GM19238 (cell line): ENCODE measurements around the gene ABCA1.
"Not testable (repeated sequence)": the region's sequence is repeated elsewhere in the genome, so short reads cannot be mapped to it uniquely, and the experiment has no call there.

Source experiments
- DNase-seq: peaks from one replicate; pipeline ENCODE4 v3.0.0; 2011; ENCODE audit warnings: low spot score; ENCODE audit not compliant: insufficient read length

ABCA1 gene

GRCh38 chr9:104769655-104770054 lies 158.3 kb downstream of the ABCA1 start:
- no peak for DNase-seq

DNA sequence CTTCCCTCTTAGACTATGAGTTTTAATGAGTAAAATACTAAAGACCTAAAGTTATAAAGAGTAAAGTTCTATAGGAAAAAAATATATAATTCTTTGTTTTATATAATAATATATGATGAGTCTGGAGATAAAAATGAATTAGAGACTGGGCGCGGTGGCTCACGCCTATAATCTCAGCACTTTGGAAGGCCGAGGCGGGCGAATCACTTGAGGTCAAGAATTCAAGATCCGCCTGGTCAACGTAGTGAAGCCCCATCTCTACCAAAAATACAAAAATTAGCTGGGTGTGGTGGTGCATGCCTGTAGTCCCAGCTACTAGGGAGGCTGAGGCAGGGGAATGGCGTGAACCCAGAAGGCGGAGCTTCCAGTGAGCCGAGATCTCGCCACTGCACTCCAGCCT lies 158.9 kb downstream of the ABCA1 start:
- DNase-seq, result not testable (repeated sequence)

GRCh38 chr9:104767507-104767906 lies 160.4 kb downstream of the ABCA1 start:
- DNase-seq, result no peak

DNA sequence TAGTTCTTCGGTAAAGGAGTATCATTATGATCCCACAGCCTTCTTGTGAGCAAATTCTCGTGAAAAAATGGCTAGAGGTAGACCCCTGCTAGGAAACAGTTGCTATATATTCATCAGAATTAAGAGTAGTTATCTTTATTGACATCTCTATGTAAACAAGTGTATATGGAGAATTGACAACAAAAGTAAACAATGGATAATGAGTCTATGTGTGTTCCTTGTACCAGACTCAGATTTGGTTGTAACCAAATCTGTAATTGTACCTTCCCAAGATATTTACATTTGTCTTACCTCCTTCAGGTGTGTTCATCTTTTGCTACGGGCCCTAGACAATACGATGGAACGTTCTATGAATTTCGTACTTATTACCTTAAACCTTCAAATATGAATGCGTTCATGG lies 161.9 kb downstream of the ABCA1 start:
- no peak for DNase-seq

DNA sequence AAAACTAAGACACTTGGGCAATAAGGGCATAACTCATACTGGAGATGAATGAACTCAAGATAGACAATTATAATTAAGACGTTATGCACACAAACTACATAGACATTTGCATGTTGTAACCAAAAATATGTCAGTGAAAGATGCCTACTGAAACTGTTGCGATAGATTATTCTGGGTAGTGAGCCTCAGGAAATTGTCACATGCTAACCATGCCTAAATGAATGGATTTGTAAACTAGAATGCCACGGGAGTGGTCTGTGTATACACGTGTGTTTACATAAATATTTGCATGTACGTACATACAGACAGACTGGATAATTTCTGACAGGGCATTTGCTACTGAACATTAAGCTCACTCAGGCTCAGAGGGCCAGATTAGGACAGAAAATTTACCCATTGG lies 162.8 kb downstream of the ABCA1 start:
- no peak for DNase-seq

GRCh38 chr9:104758974-104759373 lies 169.0 kb downstream of the ABCA1 start:
- no peak for DNase-seq

GRCh38 chr9:104750185-104750767 lies 177.7 kb downstream of the ABCA1 start:
- DNase-seq, result no peak

- DNase-seq, result no peak
These were observed 179.5 kb downstream of the ABCA1 start for GRCh38 chr9:104748359-104749031.

- DNase-seq, result peak; percentile 62
These were observed 180.2 kb downstream of the ABCA1 start, which contains the start of gene NIPSNAP3A for GRCh38 chr9:104747565-104748358. Gene NIPSNAP3A, plus strand, starts transcription at chr9:104747683. Its CDS starts 110 bp downstream, at chr9:104747793.

DNA sequence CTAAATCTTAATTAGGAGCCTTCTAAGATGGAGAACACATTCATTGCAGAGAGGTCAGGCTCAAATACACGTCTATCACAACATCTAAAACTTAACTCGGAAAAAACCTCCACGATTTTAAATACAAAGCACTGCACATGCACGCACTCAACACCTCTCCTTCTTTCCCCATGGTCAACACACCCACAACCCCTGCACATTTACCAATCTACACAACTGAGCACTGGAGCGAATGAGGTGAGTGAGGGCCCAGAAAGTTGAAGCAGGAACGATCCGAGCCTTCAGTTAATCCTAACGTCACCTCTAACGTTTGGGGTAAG lies 180.8 kb downstream of the ABCA1 start:
- no peak for DNase-seq

- DNase-seq, result no peak
These were observed 181.2 kb downstream of the ABCA1 start for GRCh38 chr9:104746798-104747197.

GRCh38 chr9:104746285-104746684 lies 181.7 kb downstream of the ABCA1 start:
- DNase-seq, result no peak

DNA sequence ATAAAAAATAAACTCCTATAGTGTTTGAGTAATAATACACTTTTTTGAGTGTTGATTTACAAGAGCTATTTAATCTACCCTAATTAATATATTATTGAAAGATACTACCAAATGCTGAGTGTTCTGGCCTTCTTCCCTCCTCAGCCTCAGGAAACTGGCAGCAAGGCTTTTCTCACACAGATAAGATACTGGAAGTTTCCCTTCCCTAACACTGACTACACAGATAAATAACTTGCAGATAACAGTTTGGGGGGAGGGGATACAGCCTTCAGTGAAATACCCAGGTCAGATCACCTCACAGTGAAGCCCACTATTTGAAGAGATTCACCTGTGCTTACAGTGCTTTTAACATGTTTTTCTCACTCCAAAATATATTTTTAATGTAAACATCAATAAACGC lies 182.1 kb downstream of the ABCA1 start:
- DNase-seq, result no peak

- no peak for DNase-seq
These were observed 184.5 kb downstream of the ABCA1 start for GRCh38 chr9:104743376-104743985.

DNA sequence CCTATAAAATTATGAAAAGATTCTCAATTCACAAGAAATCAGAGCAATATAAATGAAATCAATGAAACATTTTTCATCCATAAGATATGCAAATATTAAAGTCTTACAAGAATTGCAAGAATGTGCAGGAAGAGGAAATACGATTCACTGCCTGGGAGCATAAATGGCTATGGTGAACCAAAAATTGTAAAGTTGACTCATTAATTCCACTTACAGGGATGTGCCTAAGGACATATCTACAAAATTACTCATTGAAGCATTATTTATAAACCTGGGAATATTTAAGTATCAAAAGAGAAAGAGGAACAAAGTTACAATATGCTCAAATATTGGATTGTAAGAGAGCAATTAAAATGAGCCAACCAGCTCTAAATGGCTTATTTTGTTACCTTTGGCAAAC lies 187.3 kb downstream of the ABCA1 start:
- no peak for DNase-seq

DNA sequence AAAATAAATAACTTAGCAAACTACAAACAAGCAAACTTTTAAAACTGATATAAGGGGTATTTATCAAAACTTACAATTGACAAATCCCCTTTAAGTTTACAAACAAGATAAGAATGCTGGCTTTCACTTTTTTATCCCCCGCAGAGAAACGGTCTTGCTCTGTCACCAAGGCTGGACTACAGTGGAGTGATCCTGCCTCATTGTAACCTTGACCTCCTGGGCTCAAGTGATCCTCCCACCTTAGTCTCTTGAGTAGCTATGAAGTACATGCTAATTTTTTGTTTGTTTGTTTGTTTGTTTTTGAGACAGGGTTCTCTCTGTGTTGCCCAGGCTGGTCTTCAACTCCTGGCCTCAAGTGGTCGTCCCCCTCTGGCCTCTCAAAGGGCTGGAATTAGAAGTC lies 189.5 kb downstream of the ABCA1 start:
- DNase-seq, result no peak
